Uterus (tissue), 4 donors: ENCODE measurements around the gene AJM1. TPM values are rescaled to one million over a fixed set of nuclear protein-coding genes. Genes with fewer than 3 reads are reported as not detected.

Experiments
- DNase-seq, 2 donors: peaks; one replicate each; pipeline ENCODE4 v3.0.0-alpha.2; 2019 to 2020
- H3K27ac ChIP-seq, 2 donors: fragments of 200-600 bp; sonication (generic); 1 replicate in 1 of 2; 2 replicates in 1 of 2; pipeline ENCODE4 v1.5.1; 2016 to 2018
- H3K27me3 ChIP-seq, 2 donors: fragments of 200-600 bp; sonication (generic); one replicate each; pipeline ENCODE4 v1.5.1; 2018 to 2019; ENCODE audit warnings: control low read depth in 1 of 2
- H3K36me3 ChIP-seq, 2 donors: fragments of 200-600 bp; sonication (generic); one replicate each; pipeline ENCODE4 v1.5.1; 2019; ENCODE audit warnings: control low read depth in 1 of 2
- H3K4me1 ChIP-seq, 2 donors: fragments of 200-600 bp; sonication (generic); one replicate each; pipeline ENCODE4 v1.5.1; 2018 to 2019; ENCODE audit warnings: control low read depth in 1 of 2
- H3K4me3 ChIP-seq, 2 donors: fragments of 200-600 bp; sonication (generic); 1 replicate in 1 of 2; 2 replicates in 1 of 2; pipeline ENCODE4 v1.5.1; 2018 to 2019; ENCODE audit warnings: mild to moderate bottlenecking in 1 of 2
- H3K9me3 ChIP-seq, 2 donors: fragments of 200-600 bp; sonication (generic); one replicate each; pipeline ENCODE4 v1.5.1; 2019; ENCODE audit warnings: control low read depth in 1 of 2
- POLR2A ChIP-seq, 2 donors: fragments of 450-650 bp; IDR thresholded peaks; one replicate each; pipeline ENCODE4 v1.6.1; 2016; ENCODE audit warnings: antibody characterized with exemption in 2 of 2, mild to moderate bottlenecking in 1 of 2, moderate library complexity in 1 of 2
- intact Hi-C: fragments of 100-400 bp; cut with DNase I; formaldehyde crosslinking; loops from one replicate; pipeline ENCODE4 v1.15.1; 2023; ENCODE audit warnings: low total_unique reads
- microRNA-seq: library from miRNA; unstranded; fragments of <30 nt; microRNA quantifications from one replicate; pipeline ENCODE4, GENCODE V29; 2016; ENCODE audit warnings: borderline microRNAs expressed, borderline replicate concordance
- small RNA-seq: library from RNA; depleted of rRNA; stranded (forward); fragments of <200 nt; gene quantifications from one replicate; pipeline ENCODE3, GENCODE V24; 2016
- total RNA-seq, 4 donors: library from RNA; depleted of rRNA in 3 of 4; stranded (reverse); fragments of >200 nt in 3 of 4; gene quantifications; one replicate each; pipeline versions ENCODE4 v1.1.0 to v1.2.4, GENCODE V29; 2014 to 2023
- TF ChIP-seq, protein P1 (sequence below), 4 experiments: fragments of 200-600 bp in 2 of 4; fragments of 450-650 bp in 2 of 4; sonication (generic) in 2 of 4; IDR thresholded peaks; one replicate each; pipeline ENCODE4 v1.5.1; 2016 to 2019; ENCODE audit warnings: antibody characterized with exemption in 4 of 4, mild to moderate bottlenecking in 2 of 4, moderate library complexity in 1 of 4
- donor health status: DM: yes; HTN: yes; CAD: no.

Gene AJM1
- total RNA-seq, 4 donors from 2014 or later, result 1.3 to 3.6 (median 3.6) TPM; not detected in 1

DNA sequence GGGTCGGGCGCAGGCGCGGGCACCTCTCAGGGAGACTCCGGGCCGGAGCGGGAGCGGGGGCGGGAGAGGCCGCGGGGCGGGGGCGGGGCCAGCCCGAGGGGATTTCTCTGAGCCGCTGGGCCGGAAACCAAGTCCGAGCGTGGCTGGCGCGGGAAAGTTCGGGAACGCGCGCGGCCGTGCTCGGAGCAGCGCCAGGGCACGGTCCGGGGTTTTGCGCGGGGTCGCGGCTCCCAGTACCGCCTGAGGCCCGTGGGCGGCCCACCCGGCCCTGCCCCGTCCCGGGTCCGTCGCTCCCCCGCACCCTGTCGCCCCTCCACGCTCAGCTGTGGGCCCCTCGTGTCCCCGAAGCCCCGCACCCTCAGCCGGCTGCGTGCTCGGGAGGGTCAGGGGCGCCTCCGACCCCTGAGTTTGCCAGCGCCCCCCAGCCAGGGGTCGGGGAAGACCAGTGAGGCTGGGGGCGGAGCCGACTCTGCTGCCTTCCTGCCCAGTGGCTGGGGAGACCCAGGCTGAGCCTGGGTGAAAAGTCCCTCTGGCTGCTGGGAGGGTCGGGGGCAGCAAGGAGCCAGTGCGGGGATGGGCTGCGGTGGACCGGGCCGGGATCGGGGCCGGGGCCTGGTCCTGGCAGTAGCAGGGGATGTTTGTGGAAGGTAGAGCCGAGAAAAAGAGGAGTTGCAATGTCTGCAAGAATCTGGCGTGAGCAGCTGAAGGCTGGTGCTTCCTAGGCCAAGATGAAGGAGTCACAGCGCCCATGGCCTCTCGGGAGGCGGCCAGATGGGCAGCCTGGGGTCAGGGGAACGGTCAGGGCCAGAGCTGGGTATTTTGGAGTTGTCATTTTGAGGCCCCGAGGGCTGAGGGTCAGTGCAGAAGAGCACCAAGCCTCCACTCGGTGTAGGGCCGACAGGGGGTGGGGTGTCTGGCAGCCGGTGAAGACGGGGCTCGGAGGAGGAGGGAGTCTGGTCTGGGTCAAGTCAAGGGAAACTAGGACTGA lies 44.6 kb downstream of the AJM1 start:
- Histone ChIP-seq H3K27me3 (no peaks in the 10 kb centered on the region), H3K4me3 (peak overlapping the region; percentile 59 to 83), H3K4me1 (peaks cover 0 to 5% of the 10 kb centered on the region in 2 donors), H3K27ac (peak overlapping the region; percentile 69 to 70), H3K9me3 (no peaks in the 10 kb centered on the region), H3K36me3 (no peaks in the 10 kb centered on the region)
- TF ChIP-seq, protein P1, sequence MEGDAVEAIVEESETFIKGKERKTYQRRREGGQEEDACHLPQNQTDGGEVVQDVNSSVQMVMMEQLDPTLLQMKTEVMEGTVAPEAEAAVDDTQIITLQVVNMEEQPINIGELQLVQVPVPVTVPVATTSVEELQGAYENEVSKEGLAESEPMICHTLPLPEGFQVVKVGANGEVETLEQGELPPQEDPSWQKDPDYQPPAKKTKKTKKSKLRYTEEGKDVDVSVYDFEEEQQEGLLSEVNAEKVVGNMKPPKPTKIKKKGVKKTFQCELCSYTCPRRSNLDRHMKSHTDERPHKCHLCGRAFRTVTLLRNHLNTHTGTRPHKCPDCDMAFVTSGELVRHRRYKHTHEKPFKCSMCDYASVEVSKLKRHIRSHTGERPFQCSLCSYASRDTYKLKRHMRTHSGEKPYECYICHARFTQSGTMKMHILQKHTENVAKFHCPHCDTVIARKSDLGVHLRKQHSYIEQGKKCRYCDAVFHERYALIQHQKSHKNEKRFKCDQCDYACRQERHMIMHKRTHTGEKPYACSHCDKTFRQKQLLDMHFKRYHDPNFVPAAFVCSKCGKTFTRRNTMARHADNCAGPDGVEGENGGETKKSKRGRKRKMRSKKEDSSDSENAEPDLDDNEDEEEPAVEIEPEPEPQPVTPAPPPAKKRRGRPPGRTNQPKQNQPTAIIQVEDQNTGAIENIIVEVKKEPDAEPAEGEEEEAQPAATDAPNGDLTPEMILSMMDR (IDR thresholded peaks at IDR 0.05), result no peak
- TF ChIP-seq POLR2A (IDR thresholded peaks at IDR 0.05), result no peak
- intact Hi-C loops, result no loop called here
- no peak for DNase-seq

DNA sequence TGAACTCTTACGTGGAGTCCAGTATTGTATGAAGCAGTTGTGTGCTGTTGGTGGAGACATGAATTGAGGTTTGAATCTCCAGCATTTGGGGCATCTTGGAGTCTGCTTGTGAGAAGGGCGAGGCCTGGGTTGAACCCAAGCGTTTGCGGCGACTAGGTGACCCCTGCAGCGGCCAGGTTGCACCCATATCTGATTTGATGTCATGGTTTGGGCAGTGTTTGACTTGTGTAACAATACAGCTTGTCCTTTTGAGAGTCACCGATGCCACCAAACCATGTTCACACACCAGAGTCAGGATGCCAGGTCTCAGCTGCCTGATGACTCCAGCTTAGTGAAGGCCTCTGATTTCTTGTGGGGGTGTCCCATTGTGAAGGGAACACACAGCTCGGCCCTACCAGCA lies 46.2 kb downstream of the AJM1 start:
- no peak for DNase-seq
- Histone ChIP-seq H3K4me3 (no peak overlapping the region), H3K4me1 (peaks cover 0 to 5% of the 10 kb centered on the region in 2 donors), H3K27me3 (no peaks in the 10 kb centered on the region), H3K27ac (no peak overlapping the region), H3K36me3 (no peaks in the 10 kb centered on the region), H3K9me3 (no peaks in the 10 kb centered on the region)
- intact Hi-C loops, result no loop called here
- TF ChIP-seq, protein P1 (IDR thresholded peaks at IDR 0.05), result no peak
- TF ChIP-seq POLR2A (IDR thresholded peaks at IDR 0.05), result no peak

DNA sequence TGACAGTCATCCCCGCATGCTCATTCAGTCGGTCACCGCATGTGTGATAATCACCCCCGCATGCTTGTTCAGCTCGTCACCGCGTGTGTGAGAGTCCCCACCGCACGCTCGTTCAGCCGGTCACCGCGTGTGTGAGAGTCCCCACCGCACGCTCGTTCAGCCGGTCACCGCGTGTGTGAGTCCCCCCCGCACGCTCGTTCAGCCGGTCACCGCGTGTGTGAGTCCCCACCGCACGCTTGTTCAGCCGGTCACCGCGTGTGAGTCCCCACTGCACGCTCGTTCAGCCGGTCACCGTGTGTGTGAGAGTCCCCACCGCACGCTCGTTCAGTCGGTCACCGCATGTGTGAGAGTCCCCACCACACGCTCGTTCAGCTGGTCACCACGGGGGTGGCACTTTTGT lies 47.6 kb downstream of the AJM1 start:
- intact Hi-C loops, result no loop called here
- Histone ChIP-seq H3K27ac (no peak overlapping the region), H3K4me1 (peaks cover 0 to 5% of the 10 kb centered on the region in 2 donors), H3K36me3 (no peaks in the 10 kb centered on the region), H3K27me3 (no peaks in the 10 kb centered on the region), H3K9me3 (no peaks in the 10 kb centered on the region), H3K4me3 (no peak overlapping the region)
- DNase-seq, result no peak
- TF ChIP-seq, protein P1 (IDR thresholded peaks at IDR 0.05), result no peak
- no peak for TF ChIP-seq POLR2A (IDR thresholded peaks at IDR 0.05)

DNA sequence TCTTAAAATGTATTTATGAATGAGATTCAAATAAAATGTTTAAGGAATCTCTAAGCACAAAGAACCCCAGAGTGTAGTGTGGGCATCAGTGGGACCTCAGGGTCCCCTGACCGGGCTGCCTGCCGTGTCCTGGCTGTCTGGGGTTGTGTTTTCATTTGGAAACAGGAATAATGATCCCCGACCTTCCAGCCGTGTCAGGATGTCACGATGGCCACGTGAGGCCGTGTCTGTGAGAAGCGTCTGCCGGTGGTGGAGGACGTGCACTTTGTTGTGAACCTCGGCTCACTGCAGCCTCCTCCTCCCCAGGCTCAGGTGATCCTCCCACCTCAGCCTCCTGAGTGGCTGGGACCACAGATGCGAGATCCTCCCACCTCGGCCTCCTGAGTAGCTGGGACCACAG lies 48.4 kb downstream of the AJM1 start:
- TF ChIP-seq POLR2A (IDR thresholded peaks at IDR 0.05), result no peak
- TF ChIP-seq, protein P1 (IDR thresholded peaks at IDR 0.05), result no peak
- Histone ChIP-seq H3K4me1 (peaks cover 0 to 2% of the 10 kb centered on the region in 2 donors), H3K36me3 (no peaks in the 10 kb centered on the region), H3K27ac (no peak overlapping the region), H3K4me3 (no peak overlapping the region), H3K27me3 (no peaks in the 10 kb centered on the region), H3K9me3 (no peaks in the 10 kb centered on the region)
- DNase-seq, result no peak
- intact Hi-C loops, result no loop called here

Small RNA genes within 50 kb of the gene (microRNA-seq; reads per million reads assigned to microRNA genes)
- gene MIR4292, result not detected
- gene MIR4479, result not detected

Small RNA genes within 50 kb of the gene (small RNA-seq; reads per million reads assigned to genes)
- gene AL355987.2, result not detected
- gene MIR4292, result not detected
- not detected for gene MIR4479

Other genes starting within 250 kb of the AJM1 start
- gene EGFL7, start 179.6 kb upstream of the AJM1 start, total RNA-seq, result 1,000 to 10,000 TPM in 1 of 4 donors, 100 to 1,000 TPM in 3; 119 to 1,791 (median 307) TPM
- 10 to 100 TPM; 22.7 to 45.1 (median 38.6) TPM for gene AGPAT2, start 155.0 kb upstream of the AJM1 start, total RNA-seq
- gene DIPK1B, start 129.9 kb upstream of the AJM1 start, total RNA-seq, result 10 to 100 TPM in 3 of 4 donors, 1 to 10 TPM in 1; 3.2 to 26.3 (median 21.0) TPM
- gene LCN10, start 99.5 kb upstream of the AJM1 start, total RNA-seq, result 10 to 100 TPM in 3 of 4 donors, under 1 TPM in 1; 0.55 to 81.4 (median 20.4) TPM
- gene LCN6, start 94.0 kb upstream of the AJM1 start, total RNA-seq, result 100 to 1,000 TPM in 2 of 4 donors, 10 to 100 TPM in 1, 1 to 10 TPM in 1; 1.2 to 164 (median 89.7) TPM
- gene LCN8, start 84.2 kb upstream of the AJM1 start, total RNA-seq, result under 1 TPM in 1 of 4 donors, not detected in 3; 0.27 TPM
- not detected for gene LCN15, start 78.0 kb upstream of the AJM1 start, total RNA-seq
- 10 to 100 TPM in 3 of 4 donors, 1 to 10 TPM in 1; 3.5 to 48.9 (median 32.0) TPM for gene TMEM141, start 51.1 kb upstream of the AJM1 start, total RNA-seq
- 1 to 10 TPM in 2 of 4 donors, not detected in 2; 2.0 TPM for gene CCDC183, start 46.1 kb upstream of the AJM1 start, total RNA-seq
- gene RABL6, start 34.5 kb upstream of the AJM1 start, total RNA-seq, result 10 to 100 TPM; 28.8 to 57.9 (median 39.6) TPM
- gene PHPT1, start 6.9 kb downstream of the AJM1 start, total RNA-seq, result 10 to 100 TPM; 12.4 to 55.5 (median 31.4) TPM
- gene MAMDC4, start 9.9 kb downstream of the AJM1 start, total RNA-seq, result 1 to 10 TPM in 2 of 4 donors, under 1 TPM in 1, not detected in 1; 0.26 to 4.3 (median 4.2) TPM
- gene EDF1, start 23.8 kb downstream of the AJM1 start, total RNA-seq, result 100 to 1,000 TPM in 3 of 4 donors, 10 to 100 TPM in 1; 75.6 to 244 (median 144) TPM
- gene TRAF2, start 44.0 kb downstream of the AJM1 start, total RNA-seq, result 10 to 100 TPM in 3 of 4 donors, under 1 TPM in 1; 0.88 to 22.1 (median 11.9) TPM
- 100 to 1,000 TPM in 1 of 4 donors, 10 to 100 TPM in 3; 67.4 to 111 (median 75.3) TPM for gene FBXW5, start 102.3 kb downstream of the AJM1 start, total RNA-seq
- gene C8G, start 102.8 kb downstream of the AJM1 start, total RNA-seq, result not detected
- 10 to 100 TPM in 2 of 4 donors, 1 to 10 TPM in 1, not detected in 1; 5.4 to 43.2 (median 10.3) TPM for gene LCN12, start 109.8 kb downstream of the AJM1 start, total RNA-seq
- 100 to 1,000 TPM in 1 of 4 donors, 10 to 100 TPM in 3; 13.5 to 116 (median 58.8) TPM for gene PTGDS, start 135.0 kb downstream of the AJM1 start, total RNA-seq
- 1 to 10 TPM in 1 of 4 donors, under 1 TPM in 3; under 0.01 to 6.9 (median 0.54) TPM for gene LCNL1, start 140.5 kb downstream of the AJM1 start, total RNA-seq
- 10 to 100 TPM; 14.2 to 39.5 (median 18.8) TPM for gene PAXX, start 149.9 kb downstream of the AJM1 start, total RNA-seq
- gene CLIC3, start 154.1 kb downstream of the AJM1 start, total RNA-seq, result 1 to 10 TPM in 2 of 4 donors, not detected in 2; 1.5 TPM
- gene ABCA2, start 185.8 kb downstream of the AJM1 start, total RNA-seq, result 10 to 100 TPM; 24.8 to 36.9 (median 26.1) TPM
- not detected for gene FUT7, start 189.6 kb downstream of the AJM1 start, total RNA-seq
- gene NPDC1, start 203.7 kb downstream of the AJM1 start, total RNA-seq, result 100 to 1,000 TPM in 1 of 4 donors, 10 to 100 TPM in 3; 25.2 to 221 (median 59.2) TPM
- gene ENTPD2, start 211.6 kb downstream of the AJM1 start, total RNA-seq, result 10 to 100 TPM in 1 of 4 donors, 1 to 10 TPM in 1, not detected in 2; 2.4 to 11.5 TPM
- gene SAPCD2, start 228.1 kb downstream of the AJM1 start, total RNA-seq, result 1 to 10 TPM in 2 of 4 donors, under 1 TPM in 1, not detected in 1; 0.15 to 5.9 (median 1.0) TPM
- 10 to 100 TPM in 1 of 4 donors, 1 to 10 TPM in 2, under 1 TPM in 1; 0.51 to 13.8 (median 5.3) TPM for gene UAP1L1, start 235.0 kb downstream of the AJM1 start, total RNA-seq
- 10 to 100 TPM; 32.9 to 65.0 (median 47.5) TPM for gene MAN1B1, start 244.5 kb downstream of the AJM1 start, total RNA-seq